Activated CD4-positive, alpha-beta T cell treated with anti-CD3 and anti-CD28 coated beads, Interleukin-2, Interleukin-6, amounts not matched to agents 100 ng/mL and 50 ng/mL, durations not matched to agents 16 hours and 8 hours (primary cell): ENCODE measurements around the gene PPFIBP1.
"Not testable (repeated sequence)": the region's sequence is repeated elsewhere in the genome, so short reads cannot be mapped to it uniquely, and the experiment has no call there.

ENCODE experiments used
- DNase-seq: peaks from one replicate; pipeline ENCODE4 v3.0.0-alpha.2; 2020

Gene PPFIBP1

DNA sequence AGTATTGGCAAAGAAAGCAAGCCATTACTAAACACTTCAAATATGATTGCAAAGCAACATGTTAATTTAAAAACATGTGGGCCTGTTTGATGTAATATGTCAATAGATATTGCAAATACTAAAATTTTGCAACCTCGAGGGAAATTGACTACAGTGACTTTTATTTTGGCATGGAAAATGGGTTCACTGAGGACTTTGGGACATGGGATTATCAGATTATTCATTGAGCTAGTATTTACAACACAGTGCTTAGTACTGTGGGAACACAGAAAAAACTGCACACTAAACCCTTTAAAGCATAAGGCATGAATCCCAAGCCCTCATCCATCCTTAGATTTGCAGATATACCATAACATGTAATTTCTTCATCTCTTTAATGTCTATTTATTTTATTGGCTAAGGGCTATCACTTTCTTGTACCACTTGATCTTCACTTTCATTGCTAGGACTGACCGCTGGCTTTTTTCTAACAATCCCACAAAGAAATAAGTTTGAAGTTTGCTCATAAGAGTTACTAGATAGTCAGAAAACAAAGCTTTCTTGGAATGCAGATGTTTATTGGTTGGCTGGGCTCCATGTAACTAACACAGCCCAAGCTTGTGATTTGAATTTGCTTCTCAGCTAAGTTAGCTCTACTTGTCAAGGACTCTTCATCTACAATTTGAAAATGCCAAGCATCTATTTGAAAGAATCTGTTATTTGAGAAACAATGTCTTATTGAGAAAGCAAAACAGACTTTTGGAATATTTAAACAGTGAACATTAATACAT is 48.7 kb downstream of the PPFIBP1 start:
- no peak for DNase-seq

DNA sequence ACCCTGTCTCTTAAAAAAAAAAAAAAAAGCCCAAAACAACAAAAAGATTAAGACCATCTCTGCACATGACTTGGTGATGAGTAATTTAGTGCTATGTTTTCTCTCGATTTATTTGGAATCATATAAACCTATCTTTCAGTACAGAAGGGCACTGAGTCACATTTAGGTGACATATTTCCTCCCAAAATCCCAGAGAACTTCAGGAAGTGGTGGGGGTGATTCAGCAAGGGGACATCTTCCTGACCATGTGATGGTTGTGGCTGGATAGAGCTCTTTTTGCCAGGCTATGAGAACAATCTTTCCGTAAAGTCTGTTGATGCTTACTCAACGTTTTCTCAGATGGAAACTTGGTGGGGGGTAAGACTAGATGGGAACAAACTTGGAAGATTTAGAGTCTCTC is 50.0 kb downstream of the PPFIBP1 start:
- DNase-seq: no peak

DNA sequence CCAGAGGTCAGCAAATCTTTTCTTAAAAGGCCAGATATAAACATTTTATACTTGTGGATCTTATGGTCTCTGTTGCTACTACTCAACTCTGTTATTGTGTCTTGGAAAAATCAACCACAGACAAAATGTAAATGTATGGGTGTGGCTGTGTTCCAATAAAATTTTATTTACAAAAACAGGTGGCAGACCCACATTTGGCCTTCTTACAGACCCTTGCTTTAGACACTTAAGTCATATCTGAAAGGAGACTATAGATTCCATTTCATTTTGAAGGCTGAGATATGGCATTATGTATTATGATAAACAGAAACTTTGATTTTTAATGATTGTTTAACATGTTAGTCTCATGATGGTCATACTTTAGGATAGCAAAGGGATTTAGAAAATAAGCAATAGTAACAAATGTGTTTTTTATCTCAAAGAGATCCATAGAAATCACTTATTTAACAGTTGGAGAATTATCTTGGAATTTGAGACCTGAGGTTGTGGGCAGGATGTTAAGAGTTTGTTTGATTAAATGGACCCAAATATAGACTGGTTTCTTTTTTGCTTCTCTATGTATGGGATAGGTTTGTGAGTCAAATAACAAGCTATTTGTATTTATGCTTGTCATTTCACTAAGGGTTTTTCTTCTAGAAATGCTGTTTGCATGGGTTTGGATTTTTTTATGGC is 51.2 kb downstream of the PPFIBP1 start:
- DNase-seq: no peak

DNA sequence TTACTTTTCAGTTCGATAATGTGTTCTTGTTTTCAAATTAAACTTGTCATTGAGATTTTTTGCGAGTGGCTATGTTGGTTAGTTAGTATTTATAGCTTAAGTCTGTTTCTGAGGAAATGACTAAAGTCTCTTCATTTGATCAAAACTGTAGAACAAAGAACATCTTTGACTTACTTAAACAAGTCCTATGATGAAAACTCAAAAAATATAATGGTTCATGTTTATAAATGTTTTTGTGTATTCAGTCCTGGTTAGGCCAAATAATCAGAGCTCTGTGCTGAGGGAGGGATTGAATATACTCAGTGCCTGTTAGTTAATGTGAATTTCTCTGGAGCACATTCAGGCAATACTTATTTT is 51.7 kb downstream of the PPFIBP1 start:
- DNase-seq: no peak

DNA sequence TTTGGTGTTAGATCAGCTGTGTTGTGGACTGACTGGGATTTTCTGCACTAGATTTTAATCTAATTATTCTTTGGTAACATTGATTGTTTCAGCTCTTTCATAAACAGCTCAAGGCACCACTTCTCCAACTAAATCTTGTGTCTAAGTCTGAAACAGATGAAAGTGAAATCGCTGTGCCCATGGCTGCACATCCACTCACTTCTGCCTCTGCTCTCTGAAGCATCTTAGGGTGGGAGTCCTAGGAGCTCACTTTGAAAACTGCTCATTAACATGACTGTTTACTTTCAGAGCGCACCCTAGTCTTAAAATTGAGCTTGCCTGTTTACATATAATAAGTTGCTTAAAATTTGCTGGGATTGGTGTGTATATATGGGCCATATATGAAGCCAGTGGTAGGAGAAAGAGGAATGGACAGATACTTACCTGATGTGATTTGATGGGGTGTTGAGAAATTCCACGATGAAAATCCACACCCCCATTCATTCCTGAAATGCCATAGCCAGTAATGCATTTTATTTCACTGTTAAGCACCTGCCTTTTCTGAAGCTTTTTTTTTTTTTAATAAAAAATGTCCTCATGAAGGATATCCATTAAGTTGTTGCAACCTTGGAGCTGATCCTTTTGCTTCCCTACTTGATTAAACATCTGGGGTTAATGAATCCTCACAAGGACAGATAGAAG is 52.8 kb downstream of the PPFIBP1 start:
- DNase-seq: no peak

DNA sequence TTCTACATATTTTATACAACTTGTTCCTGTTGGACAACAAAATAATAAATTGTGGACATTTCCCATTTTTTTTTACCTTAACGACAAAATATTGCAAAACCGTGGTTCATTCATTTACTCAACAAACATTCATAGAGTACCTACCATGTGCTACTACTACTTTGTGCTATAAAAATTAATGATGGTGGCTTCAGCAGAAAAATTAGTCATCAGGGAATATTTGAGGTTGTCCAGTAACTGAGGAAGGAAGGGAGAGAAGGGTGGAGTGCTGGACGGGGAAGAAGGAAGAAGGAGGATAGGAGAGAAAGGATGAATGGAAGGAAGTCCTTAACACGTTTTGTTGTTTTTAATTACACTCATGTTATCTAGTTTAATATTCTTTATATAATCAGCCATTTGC is 53.7 kb downstream of the PPFIBP1 start:
- DNase-seq: no peak

DNA sequence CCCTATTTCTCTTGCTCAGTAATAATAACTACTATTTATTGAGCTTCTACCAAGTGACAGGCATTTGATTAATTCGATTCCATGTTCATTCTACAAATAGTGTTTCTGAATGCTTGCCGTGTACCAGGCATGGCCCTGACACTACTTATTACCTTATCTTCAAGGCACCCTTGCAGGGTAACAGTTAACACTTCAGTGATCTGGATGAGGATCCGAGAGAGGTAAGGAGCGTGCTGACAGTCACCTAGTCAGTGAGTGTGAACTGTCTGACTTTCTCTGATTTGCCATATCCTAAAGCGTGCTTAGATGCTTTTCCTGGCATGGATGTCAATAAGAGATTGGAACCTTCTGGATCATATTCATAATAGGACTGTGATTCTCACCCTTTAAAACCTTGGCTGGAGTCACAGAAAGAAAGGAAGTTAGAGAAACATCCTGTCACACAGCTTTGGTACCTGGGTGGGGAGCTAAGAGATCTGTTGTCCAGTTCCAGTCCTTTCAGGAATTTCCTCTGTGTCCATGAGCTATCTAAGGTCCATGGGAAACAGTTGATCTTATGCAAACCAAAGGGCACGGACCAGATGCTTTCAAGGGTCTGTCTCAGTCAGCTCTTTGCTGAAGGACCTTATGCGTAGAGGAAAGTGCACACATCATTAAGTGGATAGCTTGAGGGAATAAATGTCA is 54.8 kb downstream of the PPFIBP1 start:
- DNase-seq: no peak

DNA sequence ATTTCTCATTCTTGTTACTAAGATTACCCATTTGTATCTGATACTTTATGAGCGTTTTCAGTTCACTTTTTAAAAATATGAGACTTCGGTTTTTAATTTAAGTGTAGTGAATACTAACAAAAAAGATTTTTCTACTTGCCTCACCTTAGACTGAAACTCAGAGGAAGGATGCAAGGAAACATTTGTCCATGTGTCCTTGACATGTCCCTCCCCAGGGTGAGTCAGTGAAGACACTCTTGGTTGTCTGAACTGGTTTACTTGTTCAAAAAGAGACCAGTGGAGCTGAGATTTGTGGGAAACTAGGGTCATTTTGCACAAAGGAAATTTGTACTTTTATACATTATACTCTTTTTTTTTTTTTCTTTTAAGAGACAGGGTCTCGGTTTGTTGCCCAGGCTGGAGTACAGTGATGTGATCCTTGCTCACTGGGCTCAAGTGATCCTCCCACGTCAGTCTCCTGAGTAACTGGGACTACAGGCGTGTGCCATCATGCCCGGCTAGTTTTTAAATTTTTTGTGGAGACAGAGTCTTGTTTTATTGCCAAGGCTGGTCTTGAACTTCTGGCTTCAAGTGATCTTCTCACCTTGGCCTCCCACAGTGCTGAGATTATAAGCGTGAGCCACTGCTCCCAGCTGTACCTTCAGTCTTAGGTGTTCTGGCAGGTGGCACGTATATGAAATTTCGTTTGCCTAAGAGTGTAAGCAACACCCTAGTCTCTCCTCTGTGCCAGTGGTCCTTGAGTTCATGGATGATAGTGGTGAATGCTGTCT is 56.7 kb downstream of the PPFIBP1 start:
- DNase-seq: no peak

DNA sequence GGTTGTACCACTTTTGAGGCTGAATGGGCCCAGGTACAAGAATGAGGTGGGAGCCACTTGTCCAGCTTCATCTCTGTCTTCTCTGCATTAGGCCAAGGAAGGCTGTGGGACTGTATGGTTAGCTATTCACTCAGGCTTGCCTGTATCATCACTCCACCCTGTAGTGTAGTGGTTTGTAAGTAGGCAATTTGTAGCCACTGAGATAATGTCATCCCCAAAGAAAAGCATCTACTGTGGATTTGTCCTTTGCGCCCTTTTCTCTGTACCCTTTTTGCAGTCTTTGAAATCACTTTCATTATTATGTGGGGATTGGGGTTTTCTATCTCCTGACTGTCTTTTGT is 57.3 kb downstream of the PPFIBP1 start:
- DNase-seq: not testable (repeated sequence)

DNA sequence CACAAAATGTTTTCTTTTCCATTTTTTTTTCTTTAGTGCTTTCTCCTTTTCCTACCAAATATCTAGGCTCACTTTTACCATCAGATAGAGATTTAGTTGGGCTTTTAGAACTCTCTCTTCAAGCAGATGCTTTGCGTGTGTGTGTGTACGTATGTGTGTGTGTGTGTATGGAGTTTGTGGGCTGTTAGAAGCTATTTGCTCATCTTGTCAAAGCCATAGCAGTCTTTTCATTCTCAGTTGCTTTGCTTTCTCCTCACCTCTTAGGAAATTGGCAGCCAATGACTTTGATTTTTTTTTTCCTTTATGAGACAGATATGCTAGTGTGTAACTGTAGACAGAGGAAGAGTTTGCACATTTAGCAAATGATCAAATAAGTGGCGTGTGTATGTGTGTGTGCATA is 57.8 kb downstream of the PPFIBP1 start:
- DNase-seq: not testable (repeated sequence)

DNA sequence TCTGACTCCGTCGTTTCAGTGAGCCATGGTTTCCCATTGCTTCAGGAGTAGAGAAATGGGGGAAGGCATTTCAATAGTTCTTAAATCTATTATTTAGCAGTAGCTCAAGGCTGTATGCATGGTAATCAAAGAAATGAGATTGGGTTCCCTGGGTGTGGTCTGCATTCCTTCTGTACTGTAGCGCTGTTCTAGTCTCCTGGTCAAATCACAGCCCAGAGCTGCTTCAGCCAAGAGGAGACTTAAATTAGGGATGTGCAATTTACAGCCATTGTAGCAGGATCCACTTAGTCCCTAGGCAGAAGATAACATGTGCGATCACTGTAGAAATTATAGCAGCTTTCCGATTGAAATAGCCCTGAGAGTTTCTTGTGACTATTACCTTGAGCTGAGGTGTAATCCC is 58.4 kb downstream of the PPFIBP1 start:
- not testable (repeated sequence) for DNase-seq

DNA sequence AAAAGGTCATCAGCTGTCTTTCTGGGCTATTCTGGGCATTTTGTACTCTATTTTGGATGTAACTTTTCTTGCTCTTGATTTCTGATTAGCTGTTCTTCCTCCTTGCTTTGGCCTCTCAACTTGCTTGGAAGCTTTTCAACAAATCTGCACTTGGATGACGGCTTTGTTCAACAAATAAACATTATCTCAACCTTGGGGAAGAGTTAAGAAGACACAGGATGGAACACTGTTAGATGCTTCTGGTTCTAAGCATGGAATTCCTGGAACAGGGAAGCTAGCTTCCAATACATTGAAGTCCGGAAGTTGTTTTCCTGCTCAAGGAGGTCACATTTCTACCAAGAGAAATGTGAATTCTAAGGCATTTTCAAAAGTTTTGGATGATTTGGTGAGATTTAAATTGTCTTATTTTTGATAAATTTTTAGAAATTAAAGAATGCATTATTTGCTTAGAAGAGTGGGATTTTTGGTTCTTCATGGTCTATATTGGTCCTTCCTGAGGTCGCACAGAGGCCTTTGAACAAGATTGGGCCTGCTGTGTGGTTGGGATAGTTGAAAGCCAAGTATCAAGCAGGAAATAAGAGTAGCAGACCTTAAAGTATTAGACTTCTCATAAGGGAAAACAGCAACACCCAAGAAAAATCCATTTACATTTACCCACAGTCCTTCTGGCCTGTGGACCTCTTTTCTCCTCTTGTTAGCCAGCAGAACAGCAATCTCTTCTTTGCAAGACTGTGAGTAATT is 59.2 kb downstream of the PPFIBP1 start:
- no peak for DNase-seq

DNA sequence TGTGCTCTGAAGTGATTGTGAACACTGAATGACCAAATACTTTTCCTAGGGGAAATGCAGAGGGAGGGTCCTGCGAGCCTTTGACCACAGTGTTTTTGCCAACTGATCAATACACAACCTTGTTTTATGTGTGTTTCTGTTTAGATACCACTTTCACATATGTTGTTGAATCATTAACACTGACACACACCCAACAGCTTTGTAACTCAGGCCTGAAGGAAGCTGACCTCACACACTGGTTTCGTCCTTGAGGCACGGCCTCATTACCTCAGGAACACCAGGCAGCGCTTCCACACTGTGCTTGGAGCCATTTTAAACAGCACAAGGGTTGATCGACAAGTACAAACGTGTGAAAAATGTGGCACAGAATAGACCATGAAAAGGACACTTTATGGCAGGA is 60.0 kb downstream of the PPFIBP1 start:
- DNase-seq: no peak

DNA sequence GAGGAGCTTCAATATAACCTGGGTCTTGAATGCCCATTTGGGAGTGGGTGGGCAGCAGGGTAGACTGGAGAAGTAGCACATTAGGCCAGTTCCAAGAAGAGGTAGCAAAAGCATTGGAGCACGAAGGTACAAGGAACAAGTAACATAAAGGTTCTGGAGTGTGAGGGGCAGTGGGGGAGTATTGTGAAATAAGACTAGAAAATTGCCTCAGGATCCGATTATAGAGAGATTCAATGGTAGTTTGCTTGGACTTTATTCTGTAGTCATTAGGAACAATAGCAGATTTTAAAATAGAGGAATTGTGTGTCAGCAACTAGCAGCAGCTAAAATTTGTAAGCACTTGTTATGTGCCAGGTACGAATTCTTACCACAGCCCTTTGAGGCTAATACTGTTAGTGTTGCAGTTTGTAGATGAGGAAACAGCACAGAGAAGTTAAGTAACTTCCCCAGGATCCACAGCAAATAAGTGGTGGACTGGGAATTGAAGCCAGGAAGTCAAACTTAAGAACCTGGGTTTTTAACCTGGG is 61.8 kb downstream of the PPFIBP1 start:
- DNase-seq: no peak

DNA sequence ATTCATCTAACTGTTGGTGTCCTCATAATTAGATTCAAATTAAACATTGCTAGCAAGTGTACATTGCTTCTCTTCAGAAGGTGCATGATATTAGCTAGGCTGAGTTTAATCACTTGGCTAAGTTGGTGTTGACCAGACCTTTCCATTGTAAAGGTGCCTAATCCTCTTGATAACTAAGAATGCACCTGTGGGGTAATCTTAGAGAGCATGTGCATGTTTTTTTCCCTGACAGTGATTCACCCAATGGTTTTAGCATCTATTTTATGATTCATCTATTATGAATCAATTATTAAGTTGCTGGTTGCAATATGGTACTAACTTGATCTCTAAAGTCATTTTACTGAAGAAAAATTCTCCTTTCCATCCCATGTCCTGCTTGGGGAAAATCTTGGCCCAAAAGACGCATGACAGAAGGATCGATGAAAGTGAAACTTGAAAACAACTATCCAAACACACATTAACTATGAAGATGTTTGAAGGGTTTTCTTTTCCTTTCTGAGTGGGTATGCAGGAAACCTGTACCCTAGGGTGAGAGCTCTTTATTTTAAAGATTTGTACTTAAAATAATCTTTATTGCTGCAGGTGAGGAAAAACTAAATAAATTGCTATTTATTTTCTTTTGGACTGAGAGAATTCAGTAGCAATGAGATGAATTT is 64.2 kb downstream of the PPFIBP1 start:
- DNase-seq: not testable (repeated sequence)

DNA sequence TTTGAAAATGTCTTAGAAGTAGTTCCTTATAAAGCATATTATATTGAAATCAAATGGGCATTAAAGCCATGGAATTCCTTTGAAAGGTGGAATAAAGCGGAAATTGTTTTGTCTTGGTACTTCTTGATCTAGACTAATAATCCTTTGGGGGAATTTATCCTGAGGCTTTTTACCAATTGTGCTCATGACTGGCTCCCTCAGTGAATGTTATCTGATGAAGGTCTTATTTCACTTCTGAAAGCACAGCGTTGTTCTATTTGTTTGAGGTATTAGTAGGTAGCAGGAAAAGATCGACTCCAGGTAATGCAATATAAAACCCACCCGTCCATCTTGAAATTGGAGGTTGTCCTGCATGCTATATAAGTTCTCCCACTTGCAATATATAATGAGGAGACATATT is 64.8 kb downstream of the PPFIBP1 start:
- DNase-seq: no peak

DNA sequence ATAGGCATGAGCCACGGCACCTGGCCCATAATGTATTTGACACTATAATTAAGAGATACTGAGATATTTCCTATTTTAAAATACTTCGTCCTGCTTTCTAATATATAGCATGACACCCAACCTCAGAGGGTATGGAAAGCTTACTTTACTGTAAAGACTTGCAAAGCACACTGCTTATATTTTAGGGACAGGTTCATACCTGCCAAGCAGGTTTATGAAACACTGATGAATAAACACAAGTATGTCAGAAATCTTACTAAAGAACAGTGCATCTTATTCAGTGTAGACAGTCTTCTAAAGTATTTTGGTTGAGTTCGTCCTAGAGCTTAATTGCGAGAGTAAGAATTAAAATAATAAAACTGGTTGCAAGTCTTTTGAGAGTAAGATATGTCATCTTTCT is 65.4 kb downstream of the PPFIBP1 start:
- DNase-seq: no peak

DNA sequence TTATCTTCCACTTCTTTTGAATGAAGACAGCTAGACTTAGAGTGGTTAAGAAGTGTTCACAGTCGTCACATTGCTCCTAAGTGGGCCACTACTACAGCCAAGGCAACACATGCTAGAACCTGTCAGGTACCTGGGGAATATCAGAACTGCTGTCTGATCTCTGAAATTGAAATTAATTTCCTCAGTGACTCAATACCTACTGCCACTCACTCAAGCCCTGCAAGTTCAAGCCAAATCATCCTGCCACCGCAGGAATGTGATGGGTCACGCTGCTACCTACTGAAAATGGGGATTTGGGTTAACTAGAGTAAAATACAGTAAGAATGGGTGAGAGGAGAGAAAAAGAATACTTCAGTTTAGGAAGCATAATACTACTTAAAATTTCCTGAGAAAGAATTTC is 67.7 kb downstream of the PPFIBP1 start:
- DNase-seq: not testable (repeated sequence)

DNA sequence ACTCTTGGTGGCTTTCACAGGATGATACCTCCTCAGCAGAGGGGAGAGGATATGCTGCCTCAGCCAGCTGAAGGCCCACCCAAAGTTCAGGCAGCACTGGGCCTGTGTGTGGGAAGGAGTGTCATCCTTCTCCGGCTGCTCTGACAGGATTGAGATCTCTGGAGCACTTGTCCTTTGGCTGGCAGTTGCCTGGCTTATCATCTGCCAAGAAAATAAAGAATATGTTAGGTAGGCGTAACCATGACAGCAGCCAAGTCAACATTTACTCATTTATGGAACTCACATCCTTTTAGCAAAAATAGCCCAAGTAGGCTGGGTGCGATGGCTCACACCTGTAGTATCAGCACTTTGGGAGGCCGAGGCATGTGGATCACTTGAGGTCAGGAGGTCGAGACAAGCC is 68.5 kb downstream of the PPFIBP1 start:
- peak; percentile 24 for DNase-seq

DNA sequence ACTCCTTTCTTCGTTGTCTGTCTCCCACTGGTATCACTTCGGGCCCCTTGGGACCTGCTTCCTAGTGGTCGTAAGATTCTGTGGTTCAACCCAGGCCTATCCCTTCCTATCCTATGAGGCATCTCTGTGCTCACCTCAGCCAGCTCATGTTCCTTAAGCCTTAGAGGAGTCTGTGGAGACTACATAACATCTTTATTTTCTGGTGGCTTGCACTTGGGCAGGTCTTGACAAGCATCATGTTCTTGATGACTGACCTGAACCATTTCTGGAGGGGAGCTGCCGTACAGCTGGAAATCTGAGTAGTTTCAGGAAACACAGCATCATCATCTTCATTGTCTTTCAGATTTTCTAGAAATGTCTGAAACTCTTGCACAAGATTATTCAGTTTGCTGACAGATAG is 69.3 kb downstream of the PPFIBP1 start:
- DNase-seq: no peak

DNA sequence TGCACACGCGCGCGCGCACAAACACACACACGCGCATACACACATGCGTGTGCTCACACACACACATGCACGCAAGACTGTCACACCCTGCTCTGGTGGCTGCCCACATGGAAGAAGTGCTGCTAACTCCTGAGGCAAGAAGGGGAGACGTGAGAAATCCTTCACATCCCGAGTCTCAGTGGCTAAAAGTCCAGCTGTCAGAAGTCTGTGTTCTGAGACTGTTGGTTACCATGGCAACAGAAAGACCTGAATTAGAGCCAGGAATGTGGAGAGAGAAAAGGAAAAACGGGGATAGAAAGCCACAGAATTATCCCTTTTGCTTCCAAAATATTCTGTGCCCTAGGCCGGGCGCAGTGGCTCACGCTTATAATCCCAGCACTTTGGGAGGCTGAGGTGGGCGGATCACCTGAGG is 71.2 kb downstream of the PPFIBP1 start:
- no peak for DNase-seq
